Measurements from ENCODE around the gene CCDC142. TPM values are rescaled to one million over a fixed set of nuclear protein-coding genes. Genes with fewer than 3 reads are reported as not detected.
A peak's percentile ranks its signal among the peaks of the same experiment; 100 is the strongest.
"Not testable (repeated sequence)": the region's sequence is repeated elsewhere in the genome, so short reads cannot be mapped to it uniquely, and the experiment has no call there.

The CCDC142 gene
- total and polyA plus RNA-seq, 3 donors from 2014 or later: 15.5 to 30.2 (median 29.4) TPM

DNA sequence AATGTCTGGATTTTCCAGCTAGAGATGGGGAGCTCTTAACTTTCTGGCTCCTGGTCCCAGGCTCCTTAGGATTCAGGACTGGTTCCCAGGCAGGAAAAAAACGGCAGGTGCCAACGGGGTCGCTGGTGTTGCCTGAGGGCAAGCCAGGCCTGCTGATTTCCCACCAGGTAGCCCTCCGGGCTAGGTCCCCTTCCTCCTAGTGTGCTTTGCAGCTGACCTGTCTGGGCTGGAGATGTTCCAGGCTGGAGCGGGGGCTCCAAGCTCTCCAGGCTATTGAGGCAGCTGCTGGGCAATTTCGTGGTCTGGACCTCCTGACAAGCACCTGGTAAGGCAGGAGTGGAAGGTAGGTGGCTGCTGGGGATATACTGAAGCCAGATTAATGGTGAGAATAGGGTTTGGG, 8.3 kb downstream of the CCDC142 start:
- WGBS, 2 donors: 84 to 85% methylated on average over 5 to 6 of the region's 6 CpGs
- H3K9me3 ChIP-seq: no peaks in the 10 kb centered on the region
- H3K27ac ChIP-seq: no peak overlapping the region
- no peak overlapping the region for H3K4me3 ChIP-seq
- DNase-seq: no peak
- intact Hi-C loops (cut with DNase I; ENCODE audit: low total_unique reads): no loop called here
- TF ChIP-seq POLR2A (IDR thresholded peaks at IDR 0.05): no peak
- TF ChIP-seq, protein P1, sequence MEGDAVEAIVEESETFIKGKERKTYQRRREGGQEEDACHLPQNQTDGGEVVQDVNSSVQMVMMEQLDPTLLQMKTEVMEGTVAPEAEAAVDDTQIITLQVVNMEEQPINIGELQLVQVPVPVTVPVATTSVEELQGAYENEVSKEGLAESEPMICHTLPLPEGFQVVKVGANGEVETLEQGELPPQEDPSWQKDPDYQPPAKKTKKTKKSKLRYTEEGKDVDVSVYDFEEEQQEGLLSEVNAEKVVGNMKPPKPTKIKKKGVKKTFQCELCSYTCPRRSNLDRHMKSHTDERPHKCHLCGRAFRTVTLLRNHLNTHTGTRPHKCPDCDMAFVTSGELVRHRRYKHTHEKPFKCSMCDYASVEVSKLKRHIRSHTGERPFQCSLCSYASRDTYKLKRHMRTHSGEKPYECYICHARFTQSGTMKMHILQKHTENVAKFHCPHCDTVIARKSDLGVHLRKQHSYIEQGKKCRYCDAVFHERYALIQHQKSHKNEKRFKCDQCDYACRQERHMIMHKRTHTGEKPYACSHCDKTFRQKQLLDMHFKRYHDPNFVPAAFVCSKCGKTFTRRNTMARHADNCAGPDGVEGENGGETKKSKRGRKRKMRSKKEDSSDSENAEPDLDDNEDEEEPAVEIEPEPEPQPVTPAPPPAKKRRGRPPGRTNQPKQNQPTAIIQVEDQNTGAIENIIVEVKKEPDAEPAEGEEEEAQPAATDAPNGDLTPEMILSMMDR (IDR thresholded peaks at IDR 0.05): no peak
- peaks cover 12% of the 10 kb centered on the region for H3K4me1 ChIP-seq
- no peaks in the 10 kb centered on the region for H3K27me3 ChIP-seq
- no peaks in the 10 kb centered on the region for H3K36me3 ChIP-seq (ENCODE audit: low read depth, missing control alignments)

DNA sequence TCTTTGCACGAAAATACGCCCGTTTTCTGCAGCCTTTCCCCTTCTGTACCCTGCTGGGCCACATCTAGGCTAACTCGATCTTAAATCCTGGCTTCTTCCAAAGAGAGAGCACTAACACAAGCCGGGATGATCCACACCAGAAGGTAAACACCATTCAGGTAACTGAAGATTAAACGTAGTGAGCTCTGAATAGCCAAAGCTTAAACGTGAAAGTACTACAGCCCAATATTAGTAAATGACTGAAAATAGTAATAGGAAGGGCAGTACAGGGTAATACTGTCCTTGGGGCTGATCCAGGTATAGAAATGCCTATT, 9.9 kb downstream of the CCDC142 start:
- intact Hi-C loops (cut with DNase I; ENCODE audit: low total_unique reads): no loop called here
- Histone ChIP-seq H3K9me3 (no peaks in the 10 kb centered on the region), H3K27ac (peak overlapping the region; percentile 6 to 79), H3K4me3 (peak overlapping the region; percentile 63 to 68), H3K27me3 (no peaks in the 10 kb centered on the region), H3K4me1 (peaks cover 12% of the 10 kb centered on the region), H3K36me3 (ENCODE audit: low read depth, missing control alignments) (no peaks in the 10 kb centered on the region)
- 6 to 9% methylated on average over 7 of the region's 7 CpGs for WGBS, 2 donors
- DNase-seq: no peak
- TF ChIP-seq POLR2A (IDR thresholded peaks at IDR 0.05): no peak
- TF ChIP-seq, protein P1 (IDR thresholded peaks at IDR 0.05): no peak

DNA sequence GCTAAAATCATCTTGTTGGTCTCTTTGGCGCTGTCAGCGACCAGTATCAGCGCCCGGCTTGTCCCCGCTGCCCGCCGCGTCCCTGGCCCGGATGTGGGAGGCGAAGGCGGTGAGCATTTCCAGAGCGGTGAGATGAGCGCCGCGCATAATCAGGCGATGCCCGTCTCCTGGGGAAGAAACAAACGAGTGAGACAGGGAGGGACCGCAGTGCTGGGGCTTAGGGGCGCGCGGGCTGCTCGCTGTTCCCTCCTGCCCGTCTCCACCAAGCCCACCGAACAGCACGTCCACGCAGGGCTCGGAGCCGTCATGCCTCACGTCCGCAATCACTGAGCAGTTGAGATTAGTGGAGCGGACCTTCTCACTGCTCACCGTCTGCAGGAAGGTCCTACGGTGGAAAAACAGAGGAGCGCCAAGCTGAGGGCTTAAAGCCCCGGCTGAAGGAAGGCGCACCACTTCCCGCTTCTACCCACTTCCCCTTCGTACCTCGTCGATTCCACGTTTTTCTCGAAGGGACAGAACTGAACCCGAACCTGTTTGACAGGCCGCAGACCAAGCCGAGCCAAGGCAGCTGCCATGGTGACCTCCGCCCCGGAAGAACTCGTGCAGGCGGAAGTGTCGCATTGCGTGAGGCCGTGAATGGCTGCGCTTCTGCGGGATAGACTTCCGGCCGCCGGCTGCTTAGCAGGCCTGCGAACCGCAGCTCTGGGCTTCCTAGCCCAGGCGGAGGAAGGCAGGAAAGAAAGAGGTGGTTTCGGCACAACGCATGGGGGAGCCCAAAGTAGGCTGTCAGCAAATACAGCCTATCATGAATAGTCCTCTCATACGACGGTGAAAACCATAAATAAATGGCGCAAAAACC, 10.5 kb downstream of the CCDC142 start, which contains the start of gene MRPL53:
Gene MRPL53, minus strand, starts transcription at position 595 of the 859 bp plus-strand sequence. Its CDS starts 20 bp downstream, at position 575.
- H3K36me3 ChIP-seq (ENCODE audit: low read depth, missing control alignments): no peaks in the 10 kb centered on the region
- H3K4me3 ChIP-seq: peak within 1 kb of the TSS; percentile 63 to 68
- H3K27me3 ChIP-seq: no peaks in the 10 kb centered on the region
- 1% methylated on average over 42 to 66 of the region's 66 CpGs for WGBS, 2 donors
- no peaks in the 10 kb centered on the region for H3K9me3 ChIP-seq
- intact Hi-C loops (cut with DNase I; ENCODE audit: low total_unique reads): no loop called here
- H3K27ac ChIP-seq: peak within 1 kb of the TSS; percentile 6 to 79
- H3K4me1 ChIP-seq: peaks cover 12% of the 10 kb centered on the region
- TF ChIP-seq, protein P1 (IDR thresholded peaks at IDR 0.05): no peak
- peak; percentile 96 for DNase-seq

DNA sequence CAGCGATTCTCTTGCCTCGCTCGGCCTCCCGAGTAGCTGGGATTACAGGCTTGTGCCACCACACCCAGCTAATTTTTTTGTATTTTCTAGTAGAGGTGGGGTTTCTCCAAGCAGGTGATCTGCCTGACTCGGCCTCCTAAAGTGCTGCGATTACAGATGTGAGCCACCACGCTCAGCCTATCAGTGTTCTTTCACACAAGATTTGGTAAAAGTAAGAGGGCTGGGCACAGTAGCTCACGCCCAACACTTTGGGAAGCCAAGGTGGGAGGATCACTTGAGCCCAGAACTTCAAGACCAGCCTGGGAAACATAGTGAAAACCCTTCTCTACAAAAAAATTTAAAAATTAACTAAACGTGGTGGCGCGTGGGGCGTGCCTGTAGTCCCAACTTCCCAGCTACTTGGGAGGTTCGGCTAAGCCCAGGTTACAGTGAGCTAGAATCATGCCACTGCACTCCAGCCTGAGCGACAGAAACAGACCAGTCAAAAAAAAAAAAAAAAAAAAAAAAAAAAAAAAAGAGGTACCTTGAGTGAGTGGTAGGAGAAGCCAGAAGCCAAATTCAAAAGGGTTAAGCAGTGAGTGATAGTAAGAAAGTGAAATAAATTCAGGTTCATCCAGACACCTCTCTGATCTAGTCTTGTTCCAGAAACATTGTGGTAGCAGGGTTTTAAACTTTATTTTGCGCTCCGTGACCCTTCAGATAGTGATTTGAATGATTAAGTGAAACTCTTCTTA, 11.3 kb downstream of the CCDC142 start:
- H3K36me3 ChIP-seq (ENCODE audit: low read depth, missing control alignments): no peaks in the 10 kb centered on the region
- H3K27me3 ChIP-seq: no peaks in the 10 kb centered on the region
- 44 to 45% methylated on average over 16 of the region's 16 CpGs for WGBS, 2 donors
- peaks cover 12% of the 10 kb centered on the region for H3K4me1 ChIP-seq
- TF ChIP-seq, protein P1 (IDR thresholded peaks at IDR 0.05): no peak
- TF ChIP-seq POLR2A (IDR thresholded peaks at IDR 0.05): no peak
- H3K9me3 ChIP-seq: no peaks in the 10 kb centered on the region
- H3K4me3 ChIP-seq: peak overlapping the region; percentile 63 to 68
- DNase-seq: no peak
- intact Hi-C loops (cut with DNase I; ENCODE audit: low total_unique reads): no loop called here
- H3K27ac ChIP-seq: peak overlapping the region; percentile 6 to 79

DNA sequence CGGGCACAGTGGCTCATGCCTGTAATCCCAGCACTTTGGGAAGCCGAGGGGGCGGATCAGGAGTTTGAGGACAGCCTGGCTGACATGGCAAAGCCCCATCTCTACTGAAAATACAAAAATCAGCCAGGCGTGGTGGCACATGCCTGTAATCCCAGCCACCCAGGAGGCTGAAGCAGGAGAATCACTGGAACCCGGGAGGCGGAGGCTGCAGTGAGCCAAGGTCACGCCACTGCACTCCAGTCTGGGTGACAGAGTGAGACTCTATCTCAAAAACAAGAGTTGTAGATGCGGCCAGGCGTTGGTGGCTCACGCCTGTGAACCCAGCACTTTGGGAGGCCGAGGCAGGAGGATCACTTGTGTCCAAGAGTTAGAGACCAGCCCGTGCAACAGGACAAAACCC, 12.1 kb downstream of the CCDC142 start:
- H3K27ac ChIP-seq; H3K4me3 ChIP-seq; DNase-seq; H3K36me3 ChIP-seq (ENCODE audit: low read depth, missing control alignments); intact Hi-C loops (cut with DNase I; ENCODE audit: low total_unique reads); H3K27me3 ChIP-seq; H3K9me3 ChIP-seq: not testable (repeated sequence)
- 77 to 92% methylated on average over 12 of the region's 12 CpGs for WGBS, 2 donors
- H3K4me1 ChIP-seq: peaks cover 17% of the 10 kb centered on the region

Measured in testis (tissue), 3 donors.